AG10803 (cell line): ENCODE data around the gene CACTIN.

ENCODE experiments used
- DNase-seq: peaks from one replicate; pipeline ENCODE4 v3.0.0; 2010; ENCODE audit warnings: low read depth
- H3K4me3 ChIP-seq: 2 replicates; pipeline ENCODE4 v1.5.1; 2011; ENCODE audit warnings: mild to moderate bottlenecking, low read length, control low read depth
- CTCF ChIP-seq: conservative IDR thresholded peaks from 2 replicates; pipeline ENCODE4 v1.5.1; 2011; ENCODE audit warnings: mild to moderate bottlenecking, low read length, control low read depth, inconsistent platforms

The CACTIN gene

GRCh38 chr19:3609779-3610719 lies 16.5 kb downstream of the CACTIN start:
- no peak for TF ChIP-seq CTCF
- H3K4me3 ChIP-seq = no peak overlapping the region
- no peak for DNase-seq

- no peak for DNase-seq
- no peak overlapping the region for H3K4me3 ChIP-seq
Observed at GRCh38 chr19:3608750-3609322, 17.8 kb downstream of the CACTIN start.

GRCh38 chr19:3608079-3608641 lies 18.4 kb downstream of the CACTIN start:
- no peak overlapping the region for H3K4me3 ChIP-seq
- no peak for TF ChIP-seq CTCF
- DNase-seq = no peak

More at GRCh38 chr19:3608750-3609322, 17.8 kb downstream of the CACTIN start:
- no peak for TF ChIP-seq CTCF

GRCh38 chr19:3607303-3608078 lies 19.1 kb downstream of the CACTIN start:
- no peak for TF ChIP-seq CTCF
- peak overlapping the region; percentile 66 for H3K4me3 ChIP-seq
- peak; percentile 25 for DNase-seq

GRCh38 chr19:3606690-3607289 lies 19.8 kb downstream of the CACTIN start, which contains the start of gene TBXA2R:
Gene TBXA2R (minus strand): TSS chr19:3606875. CDS start chr19:3600634, 6,241 bp downstream.
- no peak for TF ChIP-seq CTCF
- DNase-seq = peak; percentile 53
- peak within 1 kb of the TSS; percentile 66 for H3K4me3 ChIP-seq

- no peak for DNase-seq
- no peak for TF ChIP-seq CTCF
- H3K4me3 ChIP-seq = peak overlapping the region; percentile 66
Observed at GRCh38 chr19:3606174-3606689, 20.4 kb downstream of the CACTIN start.
